ENCODE data around the gene SLAMF7.
A peak's percentile ranks its signal among the peaks of the same experiment; 100 is the strongest.
"Not testable (repeated sequence)": the region's sequence is repeated elsewhere in the genome, so short reads cannot be mapped to it uniquely, and the experiment has no call there.

Gene SLAMF7

DNA sequence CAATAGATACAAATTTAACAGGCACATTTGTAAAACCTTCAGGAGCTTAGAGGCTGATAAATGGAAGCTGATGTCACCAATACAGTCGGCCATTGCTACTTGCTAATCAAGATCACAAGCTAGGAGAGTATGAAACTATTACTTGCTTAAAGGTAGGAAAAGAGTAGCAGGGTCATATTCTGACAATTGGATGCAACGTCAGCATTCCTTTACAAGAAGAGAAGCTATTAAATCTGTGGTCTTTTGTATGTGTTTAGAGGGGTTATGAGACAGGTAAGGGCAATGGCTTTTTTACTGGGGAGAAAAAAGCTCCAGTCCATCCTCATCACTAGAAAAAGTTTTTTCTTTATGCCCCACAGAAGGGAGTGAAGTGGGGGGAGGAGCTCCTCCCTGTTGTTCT is 15.7 kb upstream of the SLAMF7 start:
- no peak overlapping the region for H3K27ac ChIP-seq
- TF ChIP-seq, protein P1, sequence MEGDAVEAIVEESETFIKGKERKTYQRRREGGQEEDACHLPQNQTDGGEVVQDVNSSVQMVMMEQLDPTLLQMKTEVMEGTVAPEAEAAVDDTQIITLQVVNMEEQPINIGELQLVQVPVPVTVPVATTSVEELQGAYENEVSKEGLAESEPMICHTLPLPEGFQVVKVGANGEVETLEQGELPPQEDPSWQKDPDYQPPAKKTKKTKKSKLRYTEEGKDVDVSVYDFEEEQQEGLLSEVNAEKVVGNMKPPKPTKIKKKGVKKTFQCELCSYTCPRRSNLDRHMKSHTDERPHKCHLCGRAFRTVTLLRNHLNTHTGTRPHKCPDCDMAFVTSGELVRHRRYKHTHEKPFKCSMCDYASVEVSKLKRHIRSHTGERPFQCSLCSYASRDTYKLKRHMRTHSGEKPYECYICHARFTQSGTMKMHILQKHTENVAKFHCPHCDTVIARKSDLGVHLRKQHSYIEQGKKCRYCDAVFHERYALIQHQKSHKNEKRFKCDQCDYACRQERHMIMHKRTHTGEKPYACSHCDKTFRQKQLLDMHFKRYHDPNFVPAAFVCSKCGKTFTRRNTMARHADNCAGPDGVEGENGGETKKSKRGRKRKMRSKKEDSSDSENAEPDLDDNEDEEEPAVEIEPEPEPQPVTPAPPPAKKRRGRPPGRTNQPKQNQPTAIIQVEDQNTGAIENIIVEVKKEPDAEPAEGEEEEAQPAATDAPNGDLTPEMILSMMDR (conservative IDR thresholded peaks at IDR 0.05): no peak
- no peak for TF ChIP-seq ZFX (IDR thresholded peaks at IDR 0.05)

DNA sequence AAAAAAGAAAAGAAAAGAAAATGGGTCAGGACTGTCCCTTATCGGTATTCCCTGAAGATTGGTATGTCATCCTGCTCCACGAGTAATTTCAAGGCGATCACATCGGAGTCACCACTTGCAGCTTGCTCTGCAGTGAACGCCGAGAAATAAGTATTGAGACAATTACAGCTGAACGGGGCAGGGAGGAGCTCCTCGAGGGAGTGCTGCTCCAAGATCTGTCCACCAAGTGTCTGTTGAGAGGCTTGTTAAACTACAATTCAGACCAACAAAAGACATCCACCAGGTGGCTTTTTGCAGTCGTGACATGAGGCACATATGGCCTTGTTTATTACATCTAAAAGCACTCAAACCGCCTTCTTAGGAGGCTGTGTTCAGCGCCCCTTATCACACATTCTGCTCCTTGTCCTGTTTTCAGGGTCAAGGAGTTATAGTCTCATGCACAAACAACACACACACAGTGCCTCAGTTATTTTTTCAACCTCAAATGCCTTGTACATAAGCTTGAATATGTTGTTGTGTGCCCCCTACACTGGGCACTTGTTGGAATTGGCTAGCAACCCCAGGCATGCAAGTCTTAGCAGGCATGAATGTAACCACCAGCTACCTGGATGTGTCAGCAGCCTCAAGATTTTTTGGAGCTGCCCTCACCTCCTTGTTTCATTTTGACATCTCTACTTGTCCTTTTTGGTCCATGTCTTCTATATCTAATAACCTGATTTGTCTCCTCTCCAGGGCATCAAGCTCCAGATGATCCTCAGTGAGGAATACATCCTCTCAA is 14.4 kb upstream of the SLAMF7 start:
- no peak overlapping the region for H3K27ac ChIP-seq
- TF ChIP-seq, protein P1 (conservative IDR thresholded peaks at IDR 0.05): peak; percentile 11; the same call in 1 of the 2 replicates
- no peak for TF ChIP-seq ZFX (IDR thresholded peaks at IDR 0.05)

DNA sequence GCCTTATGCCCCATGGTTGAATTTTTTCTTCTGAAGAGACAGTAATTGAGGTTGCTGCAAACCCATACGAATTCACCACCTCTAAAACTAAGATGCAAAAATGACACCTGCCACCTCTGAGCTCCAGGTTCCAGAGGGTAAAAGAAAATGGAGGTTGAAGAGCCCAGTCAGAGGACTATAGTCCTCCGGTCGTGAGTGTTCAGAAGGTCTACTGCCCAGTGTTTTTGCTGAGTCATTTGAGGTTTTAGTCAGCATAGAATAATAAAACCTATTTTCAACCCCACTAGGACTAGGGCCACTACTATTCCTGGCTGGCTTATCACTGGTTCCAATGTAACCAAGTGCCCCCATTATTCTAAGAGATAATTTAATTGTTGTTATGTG is 12.9 kb upstream of the SLAMF7 start:
- TF ChIP-seq ZFX (IDR thresholded peaks at IDR 0.05): no peak
- TF ChIP-seq, protein P1 (conservative IDR thresholded peaks at IDR 0.05): no peak
- H3K27ac ChIP-seq: no peak overlapping the region

DNA sequence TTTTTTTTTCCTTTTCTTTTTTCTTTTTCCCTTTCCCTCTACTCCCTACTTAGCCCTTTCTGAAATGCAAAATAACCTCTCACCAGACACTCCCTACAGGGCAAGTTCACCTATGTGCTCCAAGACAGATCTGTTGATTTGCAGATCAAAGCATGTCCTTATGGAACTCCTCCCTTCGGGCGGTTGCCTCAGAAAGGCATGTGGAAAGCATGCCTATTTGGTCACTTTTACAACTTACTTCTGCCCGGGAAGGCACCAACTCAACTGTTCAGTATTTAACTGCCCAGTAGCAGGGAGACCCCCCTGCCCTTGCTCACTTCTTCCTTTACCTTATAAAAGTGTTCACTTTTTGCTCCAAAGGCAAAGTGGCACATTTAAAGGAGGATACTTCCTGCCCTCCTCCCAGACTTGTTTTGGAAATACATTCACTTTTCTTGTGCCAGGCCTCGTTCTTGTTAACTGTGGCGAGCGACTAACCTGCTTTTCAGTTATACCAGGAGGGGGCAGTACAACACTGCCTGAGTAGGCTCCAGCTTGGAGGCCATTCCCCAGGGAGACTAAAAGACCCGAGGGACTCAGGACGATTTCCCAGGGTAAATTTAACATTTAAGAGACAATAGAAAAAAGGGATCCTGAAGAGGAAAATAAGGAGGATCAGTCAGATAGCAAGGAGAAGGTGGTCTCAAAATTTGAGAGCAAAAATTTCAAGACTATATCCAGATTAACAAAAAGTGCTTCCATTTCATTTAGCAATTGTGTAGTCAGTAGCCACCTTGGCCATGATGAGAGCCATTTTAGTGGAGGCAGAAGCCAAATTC is 12.3 kb upstream of the SLAMF7 start:
- no peak overlapping the region for H3K27ac ChIP-seq
- no peak for TF ChIP-seq ZFX (IDR thresholded peaks at IDR 0.05)
- TF ChIP-seq, protein P1 (conservative IDR thresholded peaks at IDR 0.05): peak; percentile 95

DNA sequence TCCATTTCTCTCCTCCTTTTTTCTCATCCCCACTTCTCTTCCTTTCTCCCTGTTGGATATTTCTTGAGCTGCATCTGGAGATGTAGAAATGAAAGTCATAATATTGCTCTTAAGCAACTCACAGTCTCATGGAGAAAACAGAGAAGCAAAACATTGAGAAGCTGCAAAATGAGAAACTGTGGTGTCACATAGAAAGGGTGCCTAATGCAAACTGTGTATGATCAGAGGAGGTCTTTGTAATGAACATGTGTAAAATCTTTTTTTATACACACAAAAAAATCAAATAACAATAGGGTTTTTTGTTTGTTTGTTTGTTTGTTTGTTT is 11.8 kb upstream of the SLAMF7 start:
- TF ChIP-seq, protein P1 (conservative IDR thresholded peaks at IDR 0.05): no peak
- no peak for TF ChIP-seq ZFX (IDR thresholded peaks at IDR 0.05)

DNA sequence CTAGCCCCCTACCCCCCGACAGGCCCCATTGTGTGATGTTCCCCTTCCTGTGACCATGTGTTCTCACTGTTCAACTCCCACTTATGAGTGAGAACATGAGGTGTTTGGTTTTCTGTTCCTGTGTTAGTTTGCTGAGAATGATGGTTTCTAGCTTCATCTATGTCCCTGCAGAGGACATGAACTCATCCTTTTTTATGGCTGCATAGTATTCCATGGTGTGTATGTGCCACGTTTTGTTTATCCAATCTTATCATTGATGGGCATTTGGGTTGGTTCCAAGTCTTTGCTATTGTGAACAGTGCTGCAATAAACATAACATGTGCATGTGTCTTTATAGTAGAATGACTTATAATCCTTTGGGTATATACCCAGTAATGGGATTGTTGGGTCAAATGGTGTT is 7.5 kb upstream of the SLAMF7 start:
- H3K27ac ChIP-seq: not testable (repeated sequence)

More for the DNA sequence above, 11.8 kb upstream of the SLAMF7 start:
- no peak overlapping the region for H3K27ac ChIP-seq

DNA sequence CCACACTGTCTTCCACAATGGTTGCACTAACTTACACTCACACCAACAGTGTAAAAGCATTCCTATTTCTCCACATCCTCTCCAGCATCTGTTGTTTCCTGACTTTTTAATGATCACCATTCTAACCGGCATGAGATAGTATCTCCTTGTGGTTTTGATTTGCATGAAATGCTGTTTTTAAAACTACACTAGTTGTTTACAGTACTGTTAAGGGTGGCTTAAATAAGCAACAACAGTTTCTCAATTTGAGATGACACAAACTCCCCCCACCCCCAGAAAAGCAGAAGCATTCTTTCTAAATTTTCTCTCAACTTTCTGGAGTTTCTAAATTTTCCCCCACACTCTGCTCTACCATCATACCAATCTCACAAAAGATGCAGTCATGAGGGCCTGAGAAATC is 7.1 kb upstream of the SLAMF7 start:
- TF ChIP-seq ZFX (IDR thresholded peaks at IDR 0.05): no peak
- TF ChIP-seq, protein P1 (conservative IDR thresholded peaks at IDR 0.05): no peak
- no peak overlapping the region for H3K27ac ChIP-seq

Data from C4-2B (cell line).